Right ventricle myocardium inferior (tissue), 1 donor: ENCODE results near the gene FKBP4. TPM values are rescaled to one million over a fixed set of nuclear protein-coding genes. Genes with fewer than 3 reads are reported as not detected.
A peak's percentile ranks its signal among the peaks of the same experiment; 100 is the strongest.
"Not testable (repeated sequence)": the region's sequence is repeated elsewhere in the genome, so short reads cannot be mapped to it uniquely, and the experiment has no call there.

Experiments
- ATAC-seq: fragments of 200-7000 bp; cut with Tn5 transposase; one replicate; pipeline ENCODE4 v1.9.1; 2020; ENCODE audit warnings: mild to moderate bottlenecking, moderate library complexity
- DNase-seq: peaks from one replicate; pipeline ENCODE4 v3.0.0; 2021; ENCODE audit errors: missing footprints
- intact Hi-C: fragments of 100-400 bp; cut with DNase I; formaldehyde crosslinking; loops from one replicate; pipeline ENCODE4 v1.11.0; 2022
- long read RNA-seq: library from polyadenylated mRNA; unstranded; transcript quantifications from one replicate; pipeline ENCODE4 v2.0.0, GENCODE V29; 2021
- total RNA-seq: library from RNA; stranded (reverse); fragmentation: NEBNext Ultra II Directional; extraction: Animal tissue kit (Norgen Biotek cat#: 25700); gene quantifications from one replicate; pipeline ENCODE4 v1.2.1, GENCODE V29; 2021
- donor health status: DM: no; HTN: yes; CAD: no; lungs with severe emphysema.

The FKBP4 gene, protein sequence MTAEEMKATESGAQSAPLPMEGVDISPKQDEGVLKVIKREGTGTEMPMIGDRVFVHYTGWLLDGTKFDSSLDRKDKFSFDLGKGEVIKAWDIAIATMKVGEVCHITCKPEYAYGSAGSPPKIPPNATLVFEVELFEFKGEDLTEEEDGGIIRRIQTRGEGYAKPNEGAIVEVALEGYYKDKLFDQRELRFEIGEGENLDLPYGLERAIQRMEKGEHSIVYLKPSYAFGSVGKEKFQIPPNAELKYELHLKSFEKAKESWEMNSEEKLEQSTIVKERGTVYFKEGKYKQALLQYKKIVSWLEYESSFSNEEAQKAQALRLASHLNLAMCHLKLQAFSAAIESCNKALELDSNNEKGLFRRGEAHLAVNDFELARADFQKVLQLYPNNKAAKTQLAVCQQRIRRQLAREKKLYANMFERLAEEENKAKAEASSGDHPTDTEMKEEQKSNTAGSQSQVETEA
- total RNA-seq = 64.1 TPM
- long read RNA-seq, transcript FKBP4-201 (10 exons, 3,732 nt) = major isoform, 58 of 65 reads
- long read RNA-seq, partial matches to known transcripts = 3 of 65 reads
- long read RNA-seq, other reads (novel, unspliced or antisense) = 4 of 65 reads

- intact Hi-C loops = loop anchor here (1.0 to 10.0 kb wide), 2 partner anchors 17 to 1000 kb away; partner anchors contain the start of gene ITFG2
- ATAC-seq = peak; percentile 94
Measured at GRCh38 chr12:2794736-2795289, at the start of gene FKBP4. Gene FKBP4, plus strand, starts transcription at chr12:2794970. Its CDS starts 170 bp downstream, at chr12:2795140.

GRCh38 chr12:2745655-2746054, 49.1 kb upstream of the FKBP4 start:
- DNase-seq (no peak), ATAC-seq (no peak)
- intact Hi-C loops = no loop called here

More at GRCh38 chr12:2794736-2795289, at the start of gene FKBP4:
- peak; percentile 95 for DNase-seq

DNA sequence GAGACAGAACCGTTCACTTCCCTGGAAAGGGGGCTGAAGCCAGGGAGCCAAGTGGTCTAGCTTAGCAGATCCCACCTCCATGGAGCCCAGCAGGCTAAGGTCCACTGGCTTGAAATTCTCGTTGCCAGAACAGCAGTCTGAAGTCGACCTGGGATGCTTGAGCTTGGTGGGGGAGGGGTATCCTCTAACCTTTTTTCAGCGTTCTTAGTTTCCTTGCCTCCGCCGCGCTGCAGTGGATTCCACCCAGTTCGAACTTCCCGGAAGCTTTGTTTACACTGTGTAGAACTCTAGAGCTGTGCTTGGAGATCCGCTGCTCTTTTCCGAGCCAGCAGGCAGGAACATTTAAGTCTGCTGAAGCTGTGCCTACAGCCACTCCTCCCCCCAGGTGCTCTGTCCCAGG, 45.2 kb upstream of the FKBP4 start:
- no peak for ATAC-seq
- DNase-seq = no peak
- intact Hi-C loops = no loop called here

DNA sequence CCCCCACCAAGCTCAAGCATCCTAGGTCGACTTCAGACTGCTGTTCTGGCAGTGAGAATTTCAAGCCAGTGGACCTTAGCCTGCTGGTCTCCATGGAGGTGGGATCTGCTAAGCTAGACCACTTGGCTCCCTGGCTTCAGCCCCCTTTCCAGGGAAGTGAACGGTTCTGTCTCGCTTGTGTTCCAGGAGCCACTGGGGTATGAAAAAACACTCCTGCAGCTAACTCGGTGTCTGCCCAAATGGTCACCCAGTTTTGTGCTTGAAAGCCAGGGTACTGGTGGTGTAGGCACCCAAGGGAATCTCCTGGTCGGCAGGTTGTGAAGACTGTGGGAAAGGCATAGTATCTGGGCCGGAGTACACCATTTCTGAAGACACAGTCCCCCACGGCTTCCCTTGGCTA, 44.6 kb upstream of the FKBP4 start:
- DNase-seq = no peak
- intact Hi-C loops = no loop called here
- ATAC-seq = no peak

- DNase-seq (no peak), ATAC-seq (no peak)
- intact Hi-C loops = no loop called here
Measured at GRCh38 chr12:2751230-2751629, 43.5 kb upstream of the FKBP4 start.

DNA sequence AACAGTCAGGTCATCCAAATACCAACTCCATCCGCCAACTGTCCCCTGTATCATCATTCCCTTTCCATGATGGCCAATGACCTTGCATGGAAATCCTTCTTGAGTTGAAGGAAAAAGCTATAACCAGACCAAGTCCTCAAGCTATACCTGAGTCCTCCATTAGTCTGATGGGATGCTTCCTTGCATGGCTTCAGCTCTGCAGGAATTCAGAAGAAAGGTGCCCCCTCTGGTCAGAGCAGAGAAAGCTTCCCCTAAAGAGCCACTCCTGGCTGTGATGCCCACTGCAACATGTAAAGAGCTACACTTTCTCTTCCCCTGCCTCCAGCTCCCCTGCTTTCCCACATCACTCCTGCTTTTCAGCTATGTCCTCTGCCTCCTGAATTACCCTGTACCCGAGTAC, 43.1 kb upstream of the FKBP4 start:
- ATAC-seq (no peak), DNase-seq (no peak)
- intact Hi-C loops = no loop called here

DNA sequence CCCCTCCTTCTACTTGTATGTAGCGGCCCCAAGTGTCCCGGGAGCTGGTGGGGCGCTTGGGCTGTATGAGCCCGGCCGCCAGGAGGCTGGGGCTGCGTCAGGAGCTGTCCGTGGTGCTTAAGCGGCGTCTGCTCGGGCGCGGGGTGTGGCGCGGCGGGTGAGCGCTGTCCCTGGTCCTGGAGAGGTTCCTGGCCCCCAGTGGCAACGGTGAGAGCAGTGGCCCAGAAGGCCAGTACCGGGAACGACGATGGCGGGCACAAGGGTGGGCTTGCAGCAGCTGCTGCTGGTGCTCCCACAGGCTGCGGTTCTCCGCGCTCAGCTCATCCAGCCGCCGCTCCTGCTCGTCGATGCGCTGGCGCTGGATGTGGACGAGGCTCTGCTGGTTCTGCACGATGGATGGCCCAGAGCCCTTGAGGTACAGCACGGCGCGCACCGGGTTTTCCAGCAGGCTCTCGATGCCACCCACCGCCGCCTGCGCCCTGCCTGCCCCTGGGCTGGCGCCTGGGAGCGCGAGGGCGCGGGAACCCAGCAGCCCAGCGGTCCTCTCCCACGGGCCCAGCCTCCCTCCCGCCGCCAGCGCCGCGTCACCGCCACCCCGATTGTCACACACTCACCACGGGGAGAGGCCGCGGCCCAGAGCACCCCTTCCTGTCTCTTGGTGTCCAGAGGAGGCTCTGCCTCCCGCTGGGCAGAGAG, 41.9 kb upstream of the FKBP4 start:
- ATAC-seq (peak; percentile 96), DNase-seq (peak; percentile 82)
- intact Hi-C loops = no loop called here

- intact Hi-C loops = no loop called here
- DNase-seq = no peak
- no peak for ATAC-seq
Measured at GRCh38 chr12:2753536-2753935, 41.2 kb upstream of the FKBP4 start.

GRCh38 chr12:2754208-2754607, 40.6 kb upstream of the FKBP4 start:
- ATAC-seq = no peak
- DNase-seq = no peak
- intact Hi-C loops = no loop called here

DNA sequence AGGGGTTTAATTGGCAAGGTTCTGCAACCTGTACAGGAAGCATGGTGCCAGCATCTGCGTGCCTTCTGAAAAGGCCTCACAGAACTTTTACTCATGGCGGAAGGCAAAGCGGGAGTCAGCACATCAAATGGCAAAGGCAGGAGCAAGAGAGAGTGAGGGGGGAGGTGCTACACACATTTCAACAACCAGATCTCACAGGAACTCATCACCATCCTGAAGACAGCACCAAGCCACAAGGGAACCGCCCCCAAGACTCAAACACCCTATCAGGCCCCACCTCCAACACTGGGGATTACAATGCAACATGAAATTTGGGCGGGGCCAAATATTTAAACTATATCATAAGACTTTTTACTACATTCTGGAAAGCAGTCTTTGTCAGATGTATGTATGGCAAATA, 38.0 kb upstream of the FKBP4 start:
- ATAC-seq = no peak
- DNase-seq = no peak
- intact Hi-C loops = no loop called here

GRCh38 chr12:2759733-2760132, 35.0 kb upstream of the FKBP4 start:
- ATAC-seq (no peak), DNase-seq (no peak)
- intact Hi-C loops = no loop called here

GRCh38 chr12:2764398-2764797, 30.4 kb upstream of the FKBP4 start:
- ATAC-seq = no peak
- intact Hi-C loops = no loop called here
- DNase-seq = no peak

- intact Hi-C loops = no loop called here
- ATAC-seq = no peak
- DNase-seq = no peak
Measured at GRCh38 chr12:2765052-2765451, 29.7 kb upstream of the FKBP4 start.

- no peak for DNase-seq
- ATAC-seq = no peak
- intact Hi-C loops = no loop called here
Measured at GRCh38 chr12:2765608-2766007, 29.2 kb upstream of the FKBP4 start.

DNA sequence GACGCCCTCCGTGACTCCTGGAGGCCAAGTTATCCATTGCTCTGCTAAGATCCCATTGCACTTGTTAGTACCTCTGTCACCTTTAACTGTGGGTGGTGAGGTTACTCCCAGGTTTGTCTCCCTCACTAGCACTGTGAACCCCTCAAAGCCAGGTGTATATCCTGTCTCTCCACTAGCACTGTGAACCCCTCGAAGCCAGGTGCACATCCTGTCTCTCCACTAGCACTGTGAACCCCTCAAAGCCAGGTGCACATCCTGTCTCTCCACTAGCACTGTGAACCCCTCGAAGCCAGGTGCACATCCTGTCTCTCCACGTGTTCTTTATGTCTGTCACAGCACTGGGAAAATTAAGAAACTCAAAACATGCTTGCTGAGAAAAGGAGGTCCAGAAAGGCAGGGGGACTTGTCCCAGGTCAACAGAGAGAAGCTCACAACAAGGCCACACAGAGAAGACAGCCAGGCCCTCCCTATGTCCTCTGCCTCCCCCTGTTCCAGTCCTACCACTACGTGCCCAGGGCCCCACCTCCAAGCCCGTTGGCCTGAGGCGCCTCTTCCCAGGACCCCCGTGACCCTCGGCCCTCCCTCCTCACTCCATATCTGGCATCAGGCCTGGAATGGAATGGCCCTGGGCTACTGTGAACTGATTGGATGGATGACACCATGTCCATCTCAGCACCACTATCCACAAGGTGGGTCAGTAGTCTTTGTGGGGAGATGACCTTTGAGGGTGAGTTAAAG, 26.4 kb upstream of the FKBP4 start:
- DNase-seq = no peak
- no peak for ATAC-seq
- intact Hi-C loops = no loop called here

- ATAC-seq (no peak), DNase-seq (no peak)
- intact Hi-C loops = no loop called here
Measured at GRCh38 chr12:2769866-2770533, 24.8 kb upstream of the FKBP4 start.

DNA sequence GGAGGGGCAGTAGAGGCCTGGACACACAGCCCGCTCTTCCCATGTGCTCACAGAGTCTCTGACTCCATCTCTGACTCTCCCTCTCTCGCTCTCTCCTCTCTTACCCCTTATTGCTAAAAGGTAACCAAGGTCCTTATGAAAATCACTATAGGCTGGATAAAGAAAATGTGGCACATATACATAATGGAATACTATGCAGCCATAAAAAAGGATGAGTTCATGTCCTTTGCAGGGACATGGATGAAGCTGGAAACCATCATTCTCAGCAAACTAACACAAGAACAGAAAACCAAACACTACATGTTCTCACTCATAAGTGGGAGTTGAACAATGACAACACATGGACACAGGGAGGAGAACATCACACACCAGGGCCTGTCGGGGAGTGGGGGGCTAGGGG, 24.2 kb upstream of the FKBP4 start:
- ATAC-seq, DNase-seq, intact Hi-C loops: not testable (repeated sequence)

GRCh38 chr12:2772370-2772769, 22.4 kb upstream of the FKBP4 start:
- ATAC-seq (no peak), DNase-seq (no peak)
- intact Hi-C loops = no loop called here
